HepG2 (cell line): ENCODE data around the gene P2RY6.
"Not testable (repeated sequence)": the region's sequence is repeated elsewhere in the genome, so short reads cannot be mapped to it uniquely, and the experiment has no call there.

Source experiments
- ARNT ChIP-seq: fragments of 450-650 bp; IDR thresholded peaks from 2 replicates; pipeline ENCODE4 v1.6.1; 2017
- CAMTA2 ChIP-seq: sonication (generic); formaldehyde crosslinking; IDR thresholded peaks from 2 replicates; pipeline ENCODE4 v1.4.0; 2020; ENCODE audit warnings: mild to moderate bottlenecking, missing genetic modification reagents, borderline replicate concordance
- FOXA3 ChIP-seq: IDR thresholded peaks from 2 replicates; pipeline ENCODE4 v1.6.1; 2016; ENCODE audit warnings: missing genetic modification reagents, missing compliant biosample characterization
- TBL1XR1 ChIP-seq: fragments of 150-350 bp; IDR thresholded peaks from 2 replicates; pipeline ENCODE4 v1.6.1; 2014; ENCODE audit warnings: borderline replicate concordance, low read length; ENCODE audit not compliant: partially characterized antibody
- ZNF160 ChIP-seq: sonication (generic); formaldehyde crosslinking; IDR thresholded peaks from 2 replicates; pipeline ENCODE4 v1.8.0; 2022; ENCODE audit warnings: mild to moderate bottlenecking, inconsistent platforms, missing genetic modification reagents

DNA sequence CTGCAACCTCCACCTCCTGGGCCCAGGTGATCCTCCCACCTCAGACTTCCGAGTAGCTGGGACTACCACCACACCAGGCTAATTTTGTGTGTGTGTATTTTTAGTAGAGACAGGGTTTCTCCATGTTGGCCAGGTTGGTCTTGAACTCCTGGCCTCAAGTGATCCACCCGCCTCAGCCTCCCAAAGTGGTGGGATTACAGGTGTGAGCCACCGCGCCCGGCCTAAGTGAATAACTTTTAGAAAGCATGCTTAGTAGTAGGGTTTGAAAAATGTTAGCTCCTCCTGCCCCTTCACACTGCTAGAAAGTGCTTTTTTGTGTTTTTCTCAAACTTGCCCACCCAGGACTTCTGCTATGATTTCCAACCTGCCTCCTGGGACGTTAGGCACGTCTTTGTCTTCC, 39.7 kb upstream of the P2RY6 start:
- TF ChIP-seq FOXA3; TBL1XR1; CAMTA2; ARNT; ZNF160 (CRISPR knock-in tag): not testable (repeated sequence)
